ENCODE data around the gene DEPDC4.

The DEPDC4 gene

GRCh38 chr12:100199347-100200149, 67.3 kb downstream of the DEPDC4 start:
- no peak for TF ChIP-seq CTCF (IDR thresholded peaks at IDR 0.05; ENCODE audit: low read depth, low read length)
- peak overlapping the region; percentile 67 for H3K4me3 ChIP-seq (ENCODE audit: low read depth, low read length)

- H3K4me3 ChIP-seq (ENCODE audit: low read depth, low read length) = peak overlapping the region; percentile 67
- TF ChIP-seq CTCF (IDR thresholded peaks at IDR 0.05; ENCODE audit: low read depth, low read length) = no peak
These were observed 67.9 kb downstream of the DEPDC4 start for GRCh38 chr12:100199023-100199346.

- TF ChIP-seq CTCF (IDR thresholded peaks at IDR 0.05; ENCODE audit: low read depth, low read length) = no peak
These were observed 69.4 kb downstream of the DEPDC4 start for GRCh38 chr12:100197486-100197885.

GRCh38 chr12:100193085-100193484, 73.8 kb downstream of the DEPDC4 start:
- no peak overlapping the region for H3K4me3 ChIP-seq (ENCODE audit: low read depth, low read length)
- TF ChIP-seq CTCF (IDR thresholded peaks at IDR 0.05; ENCODE audit: low read depth, low read length) = no peak

More at GRCh38 chr12:100197486-100197885, 69.4 kb downstream of the DEPDC4 start:
- no peak overlapping the region for H3K4me3 ChIP-seq (ENCODE audit: low read depth, low read length)

Measured in WI38 (cell line).